Measurements from ENCODE around the gene PLCL1.

DNA sequence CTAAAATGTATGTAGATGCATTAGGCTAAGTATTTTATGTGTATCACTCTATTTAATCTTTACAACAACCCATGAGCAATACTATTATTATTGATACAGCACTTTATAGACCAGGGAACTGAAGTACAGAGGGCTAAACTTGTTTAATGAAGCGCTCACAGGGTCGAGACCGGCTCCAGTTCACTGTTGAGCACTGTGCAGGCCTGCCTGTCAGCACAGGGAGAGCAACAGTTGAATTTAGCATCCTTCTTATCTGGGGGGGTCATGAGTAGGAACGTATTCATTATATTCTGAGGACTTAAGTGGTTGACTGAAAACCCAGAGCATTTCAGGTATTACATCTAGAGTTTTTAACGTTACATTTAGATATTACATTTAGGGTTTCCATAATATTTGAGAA, 120.1 kb downstream of the PLCL1 start:
- TF ChIP-seq, protein P1, sequence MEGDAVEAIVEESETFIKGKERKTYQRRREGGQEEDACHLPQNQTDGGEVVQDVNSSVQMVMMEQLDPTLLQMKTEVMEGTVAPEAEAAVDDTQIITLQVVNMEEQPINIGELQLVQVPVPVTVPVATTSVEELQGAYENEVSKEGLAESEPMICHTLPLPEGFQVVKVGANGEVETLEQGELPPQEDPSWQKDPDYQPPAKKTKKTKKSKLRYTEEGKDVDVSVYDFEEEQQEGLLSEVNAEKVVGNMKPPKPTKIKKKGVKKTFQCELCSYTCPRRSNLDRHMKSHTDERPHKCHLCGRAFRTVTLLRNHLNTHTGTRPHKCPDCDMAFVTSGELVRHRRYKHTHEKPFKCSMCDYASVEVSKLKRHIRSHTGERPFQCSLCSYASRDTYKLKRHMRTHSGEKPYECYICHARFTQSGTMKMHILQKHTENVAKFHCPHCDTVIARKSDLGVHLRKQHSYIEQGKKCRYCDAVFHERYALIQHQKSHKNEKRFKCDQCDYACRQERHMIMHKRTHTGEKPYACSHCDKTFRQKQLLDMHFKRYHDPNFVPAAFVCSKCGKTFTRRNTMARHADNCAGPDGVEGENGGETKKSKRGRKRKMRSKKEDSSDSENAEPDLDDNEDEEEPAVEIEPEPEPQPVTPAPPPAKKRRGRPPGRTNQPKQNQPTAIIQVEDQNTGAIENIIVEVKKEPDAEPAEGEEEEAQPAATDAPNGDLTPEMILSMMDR (IDR thresholded peaks at IDR 0.05), result no peak
- TF ChIP-seq ZFX (IDR thresholded peaks at IDR 0.05; ENCODE audit: borderline replicate concordance), result no peak

Measured in 22Rv1 (cell line).